ACC112 (cell line): Measurements from ENCODE around the gene SORCS2.

Source experiments
- H2AFZ ChIP-seq: fragments of 200-600 bp; sonication (generic); one replicate; pipeline ENCODE4 v1.6.0; 2017; ENCODE audit warnings: antibody characterized with exemption, low read length; ENCODE audit not compliant: unreplicated experiment
- H3K27ac ChIP-seq: fragments of 200-600 bp; sonication (generic); 2 replicates; pipeline ENCODE4 v1.5.1; 2014; ENCODE audit warnings: low read depth, mild to moderate bottlenecking, antibody characterized with exemption, low read length, moderate library complexity
- H3K27me3 ChIP-seq: fragments of 200-600 bp; sonication (generic); 2 replicates; pipeline ENCODE4 v1.6.1; 2014; ENCODE audit warnings: mild to moderate bottlenecking, antibody characterized with exemption, low read length, moderate library complexity, mixed read lengths; ENCODE audit not compliant: insufficient read depth
- H3K36me3 ChIP-seq: fragments of 200-600 bp; sonication (generic); 2 replicates; pipeline ENCODE4 v1.6.1; 2016; ENCODE audit warnings: mild to moderate bottlenecking, antibody characterized with exemption, low read length, moderate library complexity, mixed read lengths; ENCODE audit not compliant: insufficient read depth
- H3K4me1 ChIP-seq: fragments of 200-600 bp; sonication (generic); one replicate; pipeline ENCODE4 v1.6.1; 2016; ENCODE audit warnings: low read length, mixed read lengths; ENCODE audit not compliant: insufficient read depth, unreplicated experiment, control insufficient read depth
- H3K4me3 ChIP-seq: fragments of 200-600 bp; sonication (generic); 2 replicates; pipeline ENCODE4 v1.5.1; 2014; ENCODE audit warnings: mild to moderate bottlenecking, low read depth, low read length
- H3K79me2 ChIP-seq: fragments of 200-600 bp; sonication (generic); one replicate; pipeline ENCODE4 v1.6.0; 2016; ENCODE audit warnings: low read length; ENCODE audit not compliant: control insufficient read depth, unreplicated experiment, insufficient read depth

SORCS2 gene

GRCh38 chr4:7715271-7716009 lies 523.1 kb downstream of the SORCS2 start:
- Histone ChIP-seq H3K4me3 (no peak overlapping the region), H3K4me1 (no peaks in the 10 kb centered on the region), H3K79me2 (no peaks in the 10 kb centered on the region), H3K36me3 (no peaks in the 10 kb centered on the region), H3K27ac (no peak overlapping the region), H2AFZ (no peak overlapping the region), H3K27me3 (peaks cover 6% of the 10 kb centered on the region)

- Histone ChIP-seq H3K27ac (no peak overlapping the region), H3K36me3 (no peaks in the 10 kb centered on the region), H2AFZ (no peak overlapping the region), H3K4me3 (no peak overlapping the region), H3K27me3 (peaks cover 11% of the 10 kb centered on the region), H3K4me1 (no peaks in the 10 kb centered on the region), H3K79me2 (no peaks in the 10 kb centered on the region)
These were observed 523.8 kb downstream of the SORCS2 start for GRCh38 chr4:7716010-7716721.

GRCh38 chr4:7717161-7717560 lies 524.8 kb downstream of the SORCS2 start:
- no peak overlapping the region for H2AFZ ChIP-seq
- peaks cover 11% of the 10 kb centered on the region for H3K27me3 ChIP-seq
- no peak overlapping the region for H3K4me3 ChIP-seq
- H3K79me2 ChIP-seq: no peaks in the 10 kb centered on the region
- H3K36me3 ChIP-seq: no peaks in the 10 kb centered on the region
- H3K4me1 ChIP-seq: no peaks in the 10 kb centered on the region
- no peak overlapping the region for H3K27ac ChIP-seq

GRCh38 chr4:7717946-7718490 lies 525.7 kb downstream of the SORCS2 start:
- no peaks in the 10 kb centered on the region for H3K79me2 ChIP-seq
- no peaks in the 10 kb centered on the region for H3K36me3 ChIP-seq
- H3K4me1 ChIP-seq: no peaks in the 10 kb centered on the region
- H2AFZ ChIP-seq: no peak overlapping the region
- H3K4me3 ChIP-seq: no peak overlapping the region
- no peak overlapping the region for H3K27ac ChIP-seq
- peaks cover 11% of the 10 kb centered on the region for H3K27me3 ChIP-seq

- Histone ChIP-seq H3K36me3 (no peaks in the 10 kb centered on the region), H3K27ac (no peak overlapping the region), H3K79me2 (no peaks in the 10 kb centered on the region), H3K27me3 (peaks cover 11% of the 10 kb centered on the region), H2AFZ (no peak overlapping the region), H3K4me3 (no peak overlapping the region), H3K4me1 (no peaks in the 10 kb centered on the region)
These were observed 527.2 kb downstream of the SORCS2 start for GRCh38 chr4:7719354-7720174.

GRCh38 chr4:7721984-7722551 lies 529.7 kb downstream of the SORCS2 start:
- Histone ChIP-seq H3K79me2 (no peaks in the 10 kb centered on the region), H3K36me3 (no peaks in the 10 kb centered on the region), H3K27me3 (peaks cover 11% of the 10 kb centered on the region), H3K27ac (no peak overlapping the region), H2AFZ (no peak overlapping the region), H3K4me1 (peaks cover 6% of the 10 kb centered on the region), H3K4me3 (no peak overlapping the region)

- H3K4me3 ChIP-seq: no peak overlapping the region
- H2AFZ ChIP-seq: no peak overlapping the region
- H3K27ac ChIP-seq: no peak overlapping the region
- H3K36me3 ChIP-seq: no peaks in the 10 kb centered on the region
- H3K27me3 ChIP-seq: peaks cover 11% of the 10 kb centered on the region
- no peaks in the 10 kb centered on the region for H3K79me2 ChIP-seq
- H3K4me1 ChIP-seq: peaks cover 6% of the 10 kb centered on the region
These were observed 530.5 kb downstream of the SORCS2 start for GRCh38 chr4:7722766-7723387.

- Histone ChIP-seq H2AFZ (no peak overlapping the region), H3K36me3 (no peaks in the 10 kb centered on the region), H3K4me1 (peaks cover 6% of the 10 kb centered on the region), H3K27ac (no peak overlapping the region), H3K4me3 (no peak overlapping the region), H3K79me2 (no peaks in the 10 kb centered on the region), H3K27me3 (peaks cover 10% of the 10 kb centered on the region)
These were observed 531.3 kb downstream of the SORCS2 start for GRCh38 chr4:7723625-7724024.

- Histone ChIP-seq H3K79me2 (no peaks in the 10 kb centered on the region), H3K27me3 (0 out of 2 replicates have a peak, but pooled peaks cover under 1% of the 10 kb centered on the region), H3K27ac (no peak overlapping the region), H3K4me1 (peaks cover 6% of the 10 kb centered on the region), H3K36me3 (no peaks in the 10 kb centered on the region), H2AFZ (no peak overlapping the region), H3K4me3 (no peak overlapping the region)
These were observed 533.6 kb downstream of the SORCS2 start for GRCh38 chr4:7725951-7726350.
